Endometrial microvascular endothelial cells (primary cell): ENCODE results near the gene TAMALIN. TPM values are rescaled to one million over a fixed set of nuclear protein-coding genes. Genes with fewer than 3 reads are reported as not detected.

Experiments
- in situ Hi-C: cut with HindIII; loops from 2 replicates; pipeline ENCODE4 v1.10.0; 2017; ENCODE audit warnings: low sequenced_read_pairs, low pct_unique_long_range_greater_than_20kb; ENCODE audit errors: inconsistent ontology term
- total RNA-seq: library from RNA; depleted of rRNA; stranded (reverse); fragments of >200 nt; gene quantifications from one replicate; pipeline ENCODE4 v1.2.3, GENCODE V29; 2015; ENCODE audit errors: inconsistent ontology term

TAMALIN gene
- total RNA-seq, 1 donor from 2014 or later: 30.8 TPM

DNA sequence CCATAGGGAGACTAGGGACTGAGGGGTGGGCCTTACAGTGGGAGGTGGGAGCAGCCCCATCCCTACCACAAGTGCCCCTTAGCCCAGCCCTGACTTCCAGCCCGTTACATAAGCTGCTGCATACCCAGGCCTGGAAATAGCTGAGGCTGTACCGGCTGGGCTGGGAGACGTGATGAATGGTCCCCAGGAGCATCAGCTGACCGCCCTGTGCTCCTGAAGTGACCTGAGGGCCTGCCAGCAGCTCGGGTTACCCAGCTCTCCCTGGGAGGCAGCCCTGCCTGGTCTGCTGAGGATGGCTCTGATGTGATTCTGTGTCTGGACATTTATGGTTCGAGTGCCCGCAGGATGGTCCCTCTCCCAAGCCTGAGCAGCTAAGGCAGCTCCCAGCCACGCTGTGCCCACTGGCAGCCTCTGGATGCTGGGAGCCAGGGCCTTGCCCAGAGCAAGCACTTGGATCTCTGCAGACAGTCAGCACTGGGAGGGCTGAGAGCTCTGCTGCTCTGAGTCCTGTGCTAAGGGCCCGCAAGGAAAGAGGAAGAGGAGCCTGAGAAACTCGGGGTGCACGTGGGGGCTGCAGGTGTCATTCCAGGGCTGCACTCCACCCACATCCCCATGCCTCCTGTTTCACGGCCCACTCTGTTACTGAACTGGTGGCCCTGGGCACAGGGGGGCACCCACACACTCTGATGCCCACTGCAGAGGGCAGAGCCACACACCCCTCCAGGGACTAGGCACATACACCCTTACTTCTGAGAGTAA lies 20.5 kb downstream of the TAMALIN start:
- in situ Hi-C loops: no loop called here

DNA sequence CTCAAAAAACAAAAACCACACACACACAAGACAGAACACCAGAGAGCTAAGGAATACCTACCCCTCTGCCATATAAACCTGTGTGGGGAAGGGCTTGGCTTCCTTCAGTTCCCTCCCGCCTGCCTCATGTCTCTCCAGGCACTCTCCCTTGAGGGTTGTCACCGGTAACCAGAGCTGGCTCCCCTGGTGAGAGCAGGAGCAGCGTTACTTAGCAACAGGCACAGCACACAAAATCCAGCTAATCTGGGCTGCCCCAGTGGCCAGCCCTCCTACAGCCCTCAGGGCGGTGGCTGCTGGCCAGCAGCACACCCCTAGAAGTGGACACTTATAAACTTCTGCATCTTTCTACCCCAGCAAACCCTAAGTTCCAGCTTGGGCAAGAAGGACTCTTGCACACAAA lies 22.9 kb downstream of the TAMALIN start:
- in situ Hi-C loops: no loop called here

DNA sequence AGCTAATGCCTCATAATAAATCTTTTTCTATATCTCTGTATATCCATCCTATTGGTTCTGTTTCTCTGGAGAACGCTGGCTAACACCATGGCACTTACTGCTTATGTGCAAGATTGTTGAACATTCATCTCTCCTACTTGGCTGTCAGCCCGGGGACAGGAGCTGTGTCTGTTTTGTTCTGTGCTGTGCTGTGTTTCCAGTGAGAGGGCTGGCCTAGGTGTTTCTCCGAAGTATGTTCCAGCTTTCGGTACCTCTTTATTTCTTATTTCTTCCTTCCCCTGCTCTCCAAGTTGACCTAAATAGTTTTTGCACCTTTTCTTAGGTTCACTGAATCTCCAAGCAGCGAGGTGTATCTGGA lies 25.7 kb downstream of the TAMALIN start:
- in situ Hi-C loops: no loop called here

DNA sequence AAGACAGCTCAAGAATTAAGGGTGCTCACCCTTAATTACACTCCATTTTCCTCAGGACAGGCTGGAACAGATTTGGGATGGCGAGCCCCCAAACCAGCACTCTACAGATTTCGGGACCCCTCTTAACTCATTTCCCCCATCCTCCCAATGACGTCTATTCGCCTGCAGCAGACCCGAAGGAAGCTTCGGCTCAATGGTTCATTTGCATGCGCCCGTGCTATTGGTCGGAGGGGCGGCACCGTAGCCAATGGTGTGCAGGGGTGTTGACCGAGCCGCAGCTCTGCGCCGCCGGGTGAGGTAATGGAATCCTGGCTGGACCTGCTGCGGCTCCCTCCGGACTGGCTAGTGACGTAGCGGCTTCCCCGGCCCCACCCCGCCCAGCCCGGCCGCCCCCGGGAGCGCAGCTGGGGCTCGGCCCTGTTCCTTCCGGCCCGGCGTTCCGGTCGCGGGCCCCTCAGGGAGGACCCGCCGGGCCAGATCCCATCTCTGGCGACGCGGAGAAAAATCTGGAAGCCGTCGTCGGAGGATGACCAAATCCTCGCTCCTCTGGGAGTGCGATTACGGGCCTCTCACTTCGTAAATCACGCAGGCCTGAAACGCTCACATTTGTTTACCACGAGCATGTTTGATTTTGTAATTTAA lies 26.2 kb downstream of the TAMALIN start:
- in situ Hi-C loops: no loop called here

DNA sequence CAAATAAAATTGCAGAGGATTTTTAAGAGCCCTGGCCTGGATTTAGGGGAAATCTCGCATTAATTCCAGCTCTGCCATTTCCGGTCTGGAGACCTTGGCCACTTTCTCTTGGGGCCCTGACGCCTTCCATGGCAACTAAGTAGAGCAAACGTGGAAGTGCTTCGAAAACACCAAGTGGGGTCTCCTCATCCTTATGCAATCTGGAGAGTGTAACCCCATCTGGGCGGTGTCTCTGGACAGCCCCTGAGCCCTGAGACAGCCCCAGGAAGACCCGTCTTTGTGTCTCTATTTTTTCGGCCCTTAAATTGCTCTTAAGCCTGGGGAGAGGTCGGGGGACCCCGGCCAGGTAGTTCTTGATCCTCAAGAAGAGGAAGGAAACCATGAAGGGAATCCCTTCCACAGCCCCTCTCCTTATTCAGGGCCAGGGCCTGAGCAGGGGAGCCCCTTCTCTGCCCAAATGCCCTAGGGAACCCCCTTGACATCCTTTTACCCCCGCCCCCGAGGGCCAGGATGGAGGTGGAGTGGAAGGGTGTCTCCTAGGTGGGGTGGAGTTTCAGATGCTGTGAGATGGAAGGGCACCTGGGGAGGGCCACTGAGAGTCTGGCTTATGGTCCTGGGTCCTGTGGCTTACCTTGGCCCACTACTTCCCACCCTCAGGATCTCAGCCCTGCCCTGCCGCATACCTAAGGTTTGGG lies 26.8 kb downstream of the TAMALIN start:
- in situ Hi-C loops: no loop called here

DNA sequence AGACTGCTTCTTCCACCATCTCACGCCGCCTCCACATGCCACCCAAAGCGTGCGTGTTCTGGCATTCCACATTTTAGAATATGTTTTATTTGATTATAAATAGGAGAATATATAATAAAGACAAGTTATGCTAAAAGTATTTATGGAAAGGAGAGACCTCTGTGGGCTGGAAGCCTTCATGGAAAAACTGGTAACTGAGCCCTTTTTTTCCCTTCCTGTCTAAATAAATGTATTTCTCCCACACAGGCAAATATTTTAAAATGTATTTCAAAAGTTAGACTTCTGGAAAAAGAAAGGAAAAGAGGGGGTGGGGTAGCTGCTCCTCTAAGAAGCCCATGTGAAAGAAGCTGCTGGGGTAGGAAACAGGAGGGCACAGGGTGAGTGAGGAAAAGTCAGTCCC lies 28.4 kb downstream of the TAMALIN start:
- in situ Hi-C loops: no loop called here

DNA sequence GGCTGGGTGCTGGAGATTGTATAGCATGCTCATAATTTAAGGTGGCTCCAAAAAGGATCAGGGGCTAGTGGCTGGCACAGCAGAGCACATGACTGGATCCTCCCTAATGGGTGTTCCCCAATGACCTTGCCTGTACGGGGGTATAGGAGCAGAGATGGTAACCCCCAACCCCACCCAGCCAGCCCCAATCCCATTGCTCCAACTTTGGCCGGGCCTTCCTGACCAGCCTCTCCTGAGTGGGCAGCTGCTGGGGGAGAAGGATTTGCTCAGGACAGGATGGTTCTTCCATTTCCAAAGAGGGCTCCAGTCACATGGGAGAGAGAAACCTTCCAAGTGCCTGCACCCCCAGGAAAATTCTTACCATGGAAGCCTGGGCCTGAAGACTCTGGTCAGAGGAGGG lies 29.2 kb downstream of the TAMALIN start:
- in situ Hi-C loops: no loop called here

DNA sequence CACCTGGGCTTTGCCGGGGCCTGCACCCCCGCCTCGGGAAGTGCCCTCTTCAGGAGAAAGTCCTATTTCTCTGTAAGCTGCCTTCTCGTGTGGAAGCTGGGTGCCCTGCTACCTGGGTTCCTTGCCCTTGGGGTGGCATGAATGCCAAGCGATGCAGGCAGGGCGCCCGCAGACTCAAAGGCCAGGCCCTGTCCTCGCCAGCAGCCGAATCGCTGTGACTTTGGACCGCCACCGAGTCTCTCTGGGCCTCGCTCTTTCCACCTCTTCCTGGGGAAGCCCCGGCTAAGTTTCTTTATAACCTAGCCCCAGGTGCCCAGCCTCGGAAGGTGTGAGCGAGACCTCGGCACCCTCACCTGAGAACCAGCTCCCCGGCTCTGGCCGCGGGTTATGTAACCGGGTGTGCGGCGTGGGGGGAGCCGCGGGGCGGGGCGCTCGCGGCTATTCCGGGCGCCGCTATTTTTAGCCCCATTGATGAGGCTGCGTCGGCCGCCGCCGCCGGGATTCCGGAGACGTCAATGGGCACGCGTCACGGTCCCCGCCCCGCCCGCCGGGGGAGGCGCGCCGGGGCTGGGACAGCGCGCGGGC lies 29.9 kb downstream of the TAMALIN start:
- in situ Hi-C loops: no loop called here

DNA sequence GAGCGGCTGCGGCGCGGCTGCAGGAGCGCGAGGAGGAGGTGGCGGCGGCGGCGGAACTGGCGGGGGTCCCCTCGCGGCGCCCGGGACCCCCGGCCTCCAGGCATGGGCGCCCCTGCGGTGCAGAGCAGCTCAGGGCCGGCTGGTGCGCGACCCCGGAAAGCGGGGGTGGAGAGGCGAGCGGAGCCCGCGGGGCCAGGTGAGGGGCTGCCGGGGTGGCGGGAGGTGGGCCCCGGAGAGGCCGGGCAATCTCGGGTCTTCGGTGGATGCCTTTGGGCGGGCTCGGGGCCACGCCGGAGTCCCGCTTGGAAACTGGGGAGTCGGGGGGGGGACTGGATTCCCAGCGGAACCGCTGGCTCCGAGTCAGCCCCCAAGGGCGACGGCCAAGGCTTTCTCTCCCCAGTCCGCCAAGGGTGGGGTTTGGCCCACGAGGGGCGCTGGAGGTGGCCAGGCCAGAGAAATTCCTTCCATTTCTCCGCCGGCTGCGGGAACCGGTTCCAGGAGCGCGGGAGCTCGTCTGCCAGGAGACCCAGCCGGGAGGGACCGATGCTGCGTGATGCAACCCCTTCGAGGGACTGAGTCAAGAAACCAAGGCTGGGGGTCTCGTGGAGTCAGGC lies 30.6 kb downstream of the TAMALIN start:
- in situ Hi-C loops: no loop called here

DNA sequence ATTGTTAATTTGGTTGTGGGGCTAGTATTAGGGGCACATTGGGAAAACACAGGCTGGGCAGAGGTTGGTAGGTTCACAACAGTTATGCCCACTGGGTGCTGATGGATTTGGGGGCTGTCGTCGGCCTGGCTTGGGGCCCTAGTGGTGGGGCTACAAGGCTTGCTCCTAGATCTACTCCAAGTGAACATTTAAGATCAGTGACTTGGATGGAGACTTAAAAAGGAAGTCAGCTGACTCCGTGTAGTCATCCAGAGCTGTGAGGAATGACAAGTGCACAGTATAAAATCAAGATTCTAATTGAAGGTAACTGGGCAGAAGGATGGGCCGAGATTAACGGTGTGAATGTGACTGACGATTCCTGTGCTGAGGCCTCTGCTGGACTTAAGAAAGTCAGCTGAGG lies 31.7 kb downstream of the TAMALIN start:
- in situ Hi-C loops: no loop called here

DNA sequence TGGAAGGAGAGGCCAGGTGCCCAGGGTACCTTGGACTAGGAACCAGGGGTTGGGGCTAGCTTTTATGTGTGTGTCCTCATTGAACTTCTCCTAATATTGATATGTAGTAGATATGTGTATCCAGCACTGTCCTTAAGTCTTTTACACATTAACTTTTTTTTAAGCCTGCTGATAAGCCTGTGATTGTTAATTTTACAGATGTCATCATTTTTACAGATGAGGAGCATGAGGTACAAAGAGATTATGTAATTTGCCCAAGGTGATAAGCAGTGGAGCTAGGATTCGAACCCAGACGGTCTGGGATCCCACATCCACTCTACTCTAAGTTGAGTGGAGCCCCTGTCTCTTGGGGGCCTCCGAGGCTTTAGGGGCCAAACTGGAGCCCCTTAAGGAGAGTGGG lies 34.3 kb downstream of the TAMALIN start:
- in situ Hi-C loops: no loop called here

DNA sequence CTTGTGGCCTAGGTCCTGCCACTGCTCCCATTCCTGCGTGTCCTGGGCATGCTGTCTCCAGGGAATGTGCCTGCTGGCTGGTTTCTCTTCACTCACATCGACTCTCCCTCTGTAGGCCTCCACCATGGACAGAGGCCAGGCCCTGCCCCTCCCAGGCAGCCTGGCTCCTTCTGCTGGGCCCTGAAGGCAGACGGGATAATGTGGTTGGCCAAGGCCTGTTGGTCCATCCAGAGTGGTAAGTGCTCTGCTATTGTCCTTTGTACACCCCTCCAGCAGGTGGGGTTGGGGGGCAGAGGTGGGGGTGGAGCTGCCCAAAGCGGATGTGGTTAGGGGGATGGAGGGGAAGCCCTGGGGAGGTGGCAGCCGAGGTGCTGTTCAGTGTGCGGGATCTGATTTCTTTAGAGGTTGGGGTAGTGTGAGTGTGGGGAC lies 35.0 kb downstream of the TAMALIN start:
- in situ Hi-C loops: no loop called here

DNA sequence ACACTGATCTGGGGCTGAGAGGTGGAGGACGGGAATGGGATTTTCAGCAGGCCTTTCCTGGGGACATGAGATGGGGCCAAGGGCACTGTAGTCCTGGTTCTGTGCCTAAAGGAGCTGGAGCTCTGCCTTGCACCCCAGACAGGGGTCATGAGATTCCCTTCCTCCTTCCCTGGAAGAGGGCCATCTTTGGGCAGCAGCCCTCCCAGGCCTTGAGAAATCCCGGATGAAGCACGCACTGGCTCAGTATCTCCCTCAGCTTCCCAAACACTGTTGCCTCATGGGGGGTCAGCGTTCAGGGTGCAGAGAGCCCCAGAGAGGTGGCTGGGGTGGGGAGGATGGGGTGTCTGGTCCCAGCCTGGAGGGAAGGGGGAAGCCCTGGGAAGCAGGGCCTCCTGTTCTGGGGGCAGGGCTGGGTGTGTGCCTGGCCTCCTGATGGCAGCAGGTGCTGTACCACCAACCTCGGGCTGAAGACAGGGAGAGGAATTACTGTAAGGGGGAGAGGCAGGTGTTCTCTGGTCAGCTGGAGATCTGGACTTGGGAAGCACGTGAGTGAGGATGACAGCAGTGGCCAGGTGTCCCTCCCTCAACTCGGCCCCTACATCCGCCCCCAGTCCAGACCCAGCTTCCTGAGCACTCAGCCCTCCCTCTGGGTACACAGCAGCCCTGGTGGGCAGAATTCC lies 36.1 kb downstream of the TAMALIN start:
- in situ Hi-C loops: no loop called here

DNA sequence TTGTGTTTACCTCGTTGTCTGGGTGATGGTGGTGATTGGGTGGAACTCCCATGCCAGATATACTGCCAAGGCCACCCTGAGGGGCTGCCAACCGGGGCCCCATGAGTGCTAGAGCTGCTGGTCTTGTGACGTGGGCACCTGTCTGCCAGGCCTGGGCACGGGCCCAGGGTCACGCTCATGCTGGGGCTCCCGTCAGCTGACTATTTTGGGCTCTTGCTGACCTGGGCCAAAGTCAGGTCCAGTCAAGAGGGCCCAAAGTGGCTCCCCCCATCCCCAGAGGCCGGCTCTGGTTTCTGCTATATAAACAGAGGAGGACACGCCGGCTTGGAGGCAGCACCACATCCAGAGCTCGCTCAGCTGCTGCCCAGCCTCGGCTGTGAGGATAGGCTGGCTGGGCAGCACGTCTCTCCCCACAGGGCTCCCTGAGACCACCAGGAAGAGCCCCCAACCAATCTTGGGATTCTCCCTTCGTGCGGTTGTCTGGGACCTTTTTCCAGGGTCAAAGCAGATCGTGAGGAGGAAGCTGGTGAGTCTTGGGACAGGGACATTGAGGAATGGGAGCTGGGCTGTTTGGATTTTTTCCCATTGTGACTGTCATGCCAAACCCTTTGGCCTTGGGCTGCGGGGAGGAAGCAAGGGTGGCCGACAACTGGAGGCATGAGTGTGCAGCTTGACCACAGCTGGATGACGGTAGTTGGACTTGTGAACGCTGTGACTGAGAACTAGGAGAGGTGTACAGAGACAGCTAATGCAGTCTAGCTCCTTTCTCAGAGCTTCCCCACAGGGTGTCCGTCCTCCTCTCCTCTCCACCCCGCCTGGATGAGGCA lies 36.9 kb downstream of the TAMALIN start:
- in situ Hi-C loops: no loop called here

DNA sequence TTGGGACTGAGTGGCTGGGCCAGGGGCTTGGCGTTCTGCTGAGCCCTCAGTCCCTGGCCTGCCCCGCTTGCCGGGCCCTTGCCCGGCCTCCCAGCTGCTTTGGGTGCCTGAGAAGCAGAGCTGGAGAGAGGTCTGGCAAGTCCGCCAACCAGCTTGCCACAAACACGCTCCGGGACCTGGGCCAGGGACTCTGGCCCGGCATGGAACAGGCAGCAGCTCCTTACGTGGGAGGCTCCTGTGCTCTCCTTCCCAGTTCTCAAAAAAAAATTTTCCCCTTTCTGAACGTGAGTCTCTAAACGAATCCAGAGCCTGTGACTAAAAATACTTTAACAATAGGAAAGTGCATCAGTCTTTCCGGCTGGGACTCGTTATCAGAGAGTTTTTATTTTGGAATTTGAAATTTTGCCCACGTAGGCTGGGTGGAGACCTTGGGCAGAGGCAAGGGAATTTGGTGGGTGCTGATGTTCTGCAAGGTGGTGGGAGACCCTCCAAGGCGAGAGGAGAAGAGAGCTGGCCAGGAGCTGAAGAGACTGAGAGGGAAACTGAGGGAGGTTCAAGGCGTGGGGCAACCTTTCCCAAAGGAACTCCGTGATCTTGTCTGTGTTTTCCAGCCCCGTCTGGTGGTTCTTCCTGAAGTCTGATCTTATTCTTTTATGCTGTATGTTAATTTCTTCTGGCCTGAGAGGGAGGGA lies 37.7 kb downstream of the TAMALIN start:
- in situ Hi-C loops: no loop called here

DNA sequence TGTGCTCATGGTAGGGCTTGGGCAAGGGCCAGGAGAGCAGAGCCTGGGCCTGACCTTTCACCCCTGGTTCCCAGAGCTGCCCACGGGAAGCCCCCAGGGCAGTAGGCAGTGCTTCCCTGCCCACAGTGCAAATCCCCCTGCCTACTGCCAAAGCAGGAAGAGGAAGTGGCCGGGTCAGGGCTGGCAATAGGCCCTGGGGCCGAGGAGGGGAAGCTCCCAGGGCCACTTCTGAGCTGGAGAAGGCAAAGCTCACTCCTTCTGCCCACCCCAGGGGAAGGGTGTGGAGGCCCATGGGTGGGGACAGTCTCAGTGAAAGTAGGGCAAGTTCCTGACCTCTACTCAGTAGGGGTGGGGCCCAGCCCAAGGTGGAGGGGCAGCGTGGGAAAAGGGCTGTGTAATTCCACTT lies 39.1 kb downstream of the TAMALIN start:
- in situ Hi-C loops: no loop called here

DNA sequence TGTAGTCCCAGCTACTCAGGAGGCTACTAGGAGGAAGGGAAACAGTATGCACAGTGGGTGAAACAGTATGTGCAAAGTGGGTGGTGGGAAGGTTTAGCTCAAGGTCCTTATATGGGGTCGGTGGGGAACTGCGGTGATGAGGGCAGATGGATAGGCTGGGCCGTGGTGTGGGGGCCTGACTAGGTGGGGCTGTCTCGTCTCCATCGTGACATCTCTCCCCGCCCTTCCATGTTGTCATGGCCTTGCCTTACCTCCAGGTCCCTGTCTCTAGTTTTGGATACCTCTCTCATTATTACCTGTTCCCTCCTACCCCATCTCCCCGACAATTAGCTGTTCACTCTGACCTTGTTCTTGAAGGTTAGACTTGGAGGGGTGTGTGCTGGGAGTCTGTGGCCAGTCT lies 40.1 kb downstream of the TAMALIN start:
- in situ Hi-C loops: no loop called here

DNA sequence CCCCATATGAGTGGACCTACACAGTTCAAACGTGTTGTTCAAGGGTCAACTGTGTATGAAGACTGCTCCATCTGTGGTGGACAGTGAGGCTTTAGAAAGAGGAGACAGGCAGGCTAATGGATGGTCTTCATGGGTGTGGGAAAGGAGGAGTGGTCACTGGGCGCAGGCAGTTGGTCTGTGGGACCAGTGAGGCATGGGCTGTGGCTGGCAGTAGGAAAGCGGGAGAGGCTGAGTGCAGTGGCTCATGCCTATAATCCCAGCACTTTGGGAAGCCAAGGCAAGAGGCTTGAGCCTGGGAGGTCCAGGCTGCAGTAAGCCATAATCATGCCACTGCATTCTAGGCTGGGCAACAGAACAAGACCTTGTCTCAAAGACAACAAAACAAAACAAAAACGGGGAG lies 42.5 kb downstream of the TAMALIN start:
- in situ Hi-C loops: no loop called here
